SU-DHL-6 (cell line): ENCODE measurements around the gene XYLT2.

Source experiments
- CTCF ChIP-seq: fragments of 200-600 bp; sonication (generic); IDR thresholded peaks from one replicate; pipeline ENCODE4 v1.5.1; 2017; ENCODE audit warnings: antibody characterized with exemption, mild to moderate bottlenecking, low read length, moderate library complexity; ENCODE audit not compliant: insufficient read depth, poor library complexity, severe bottlenecking
- EZH2phosphoT487 ChIP-seq: fragments of 200-600 bp; sonication (generic), shearing (Covaris generic); conservative IDR thresholded peaks from 2 replicates; pipeline ENCODE4 v1.6.1; 2018; ENCODE audit warnings: mild to moderate bottlenecking, antibody characterized with exemption, low read length, moderate library complexity, mixed read lengths

DNA sequence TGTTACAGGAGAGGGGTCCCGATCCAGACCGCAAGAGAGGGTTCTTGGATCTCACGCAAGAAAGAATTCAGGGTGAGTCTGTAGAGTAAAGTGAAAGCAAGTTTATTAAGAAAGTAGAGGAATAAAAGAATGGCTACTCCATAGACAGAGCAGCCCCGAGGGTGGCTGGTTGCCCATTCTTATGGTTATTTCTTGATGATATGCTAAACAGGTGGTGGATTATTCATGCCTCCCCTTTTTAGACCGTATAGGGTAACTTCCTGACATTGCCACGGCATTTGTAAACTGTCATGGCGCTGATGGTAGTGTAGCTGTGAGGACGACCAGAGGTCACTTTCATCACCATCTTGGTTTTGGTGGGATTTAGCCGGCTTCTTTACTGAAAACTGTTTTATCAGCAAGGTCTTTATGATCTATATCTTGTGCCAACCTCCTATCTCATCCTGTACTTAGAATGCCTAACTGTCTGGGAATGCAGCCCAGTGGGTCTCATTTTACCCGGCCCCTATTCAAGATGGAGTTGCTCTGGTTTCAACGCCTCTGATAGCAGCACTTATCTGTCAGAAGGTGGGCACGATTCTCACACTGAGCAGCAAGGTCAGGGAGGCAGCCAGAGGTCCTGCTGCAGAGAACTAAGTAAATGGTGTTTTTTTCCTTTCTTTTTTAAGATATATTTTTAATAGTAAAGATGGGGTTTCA is 26.5 kb upstream of the XYLT2 start:
- no peak for TF ChIP-seq CTCF
- TF ChIP-seq EZH2phosphoT487, result no peak
